Stomach (tissue), 19 donors: Measurements from ENCODE around the gene MSL2. TPM values are rescaled to one million over a fixed set of nuclear protein-coding genes. Genes with fewer than 3 reads are reported as not detected.

Experiments used
- DNase-seq, 2 donors: peaks; one replicate each; pipeline versions ENCODE4 v3.0.0 to v3.0.0-alpha.2; 2013 to 2019
- H3K27ac ChIP-seq, 5 donors: fragments of 200-600 bp in 4 of 5; sonication (generic) in 4 of 5; one replicate each; pipeline ENCODE4 v1.5.1; 2013 to 2019; ENCODE audit warnings: mild to moderate bottlenecking in 1 of 5, moderate library complexity in 1 of 5
- H3K27me3 ChIP-seq, 3 donors: fragments of 200-600 bp; sonication (generic); one replicate each; pipeline ENCODE4 v1.5.1; 2017 to 2019; ENCODE audit warnings: mixed run types in 1 of 3
- H3K36me3 ChIP-seq, 4 donors: fragments of 200-600 bp; sonication (generic); 1 replicate in 3 of 4; 2 replicates in 1 of 4; pipeline ENCODE4 v1.5.1; 2016 to 2019
- H3K4me1 ChIP-seq, 4 donors: fragments of 200-600 bp; sonication (generic); one replicate each; pipeline ENCODE4 v1.5.1; 2016 to 2019
- H3K4me3 ChIP-seq, 4 donors: fragments of 200-600 bp; sonication (generic) in 3 of 4; one replicate each; pipeline ENCODE4 v1.5.1; 2016 to 2019; ENCODE audit warnings: mild to moderate bottlenecking in 1 of 4
- H3K9me3 ChIP-seq, 4 donors: fragments of 200-600 bp; sonication (generic); one replicate each; pipeline ENCODE4 v1.5.1; 2016 to 2019
- CTCF ChIP-seq, 7 experiments: fragments of 450-650 bp in 4 of 7; fragments of 200-600 bp in 3 of 7; sonication (generic) in 3 of 7; IDR thresholded peaks; one replicate each; pipeline ENCODE4 v1.5.1; 2016 to 2019; ENCODE audit warnings: antibody characterized with exemption in 7 of 7, control low read depth in 2 of 7, mild to moderate bottlenecking in 1 of 7
- EP300 ChIP-seq: sonication (generic); formaldehyde crosslinking; IDR thresholded peaks from one replicate; pipeline ENCODE4 v1.6.1; 2017; ENCODE audit warnings: antibody characterized with exemption
- POLR2A ChIP-seq, 4 donors: fragments of 450-650 bp; IDR thresholded peaks; one replicate each; pipeline ENCODE4 v1.6.1; 2016; ENCODE audit warnings: antibody characterized with exemption in 4 of 4, control low read depth in 2 of 4, mild to moderate bottlenecking in 1 of 4, moderate library complexity in 1 of 4
- POLR2AphosphoS5 ChIP-seq, 3 donors: sonication (generic); formaldehyde crosslinking; IDR thresholded peaks; one replicate each; pipeline ENCODE4 v1.6.1; 2016; ENCODE audit warnings: antibody characterized with exemption in 3 of 3
- WGBS, 5 donors: extraction: QIAGEN DNeasy Blood & Tissue Kit in 3 of 5; methylation state at CpG; one replicate each; pipeline versions ENCODE4 v1.1.5 to v1.1.7; 2013 to 2018; 5-methylcytosine and 5-hydroxymethylcytosine counted together
- intact Hi-C: fragments of 100-400 bp; cut with DNase I; formaldehyde crosslinking; loops from one replicate; pipeline ENCODE4 v1.15.1; 2023; ENCODE audit warnings: low total_unique reads
- long read RNA-seq, 10 donors: transcript quantifications; one replicate each; lab custom pipeline, GENCODE V29; 2026
- polyA plus RNA-seq, 3 donors: library from polyadenylated mRNA; stranded (reverse); fragments of 200-250 nt; gene quantifications; one replicate each; pipeline ENCODE4 v1.2.3, GENCODE V29; 2013
- total RNA-seq, 5 donors: library from RNA; depleted of rRNA; stranded (reverse); fragments of >200 nt; gene quantifications; one replicate each; pipeline versions ENCODE4 v1.1.0 to v1.2.3, GENCODE V29; 2014 to 2016
- donor health status: healthy with polysubstance abuse.
- donor health status: Bipolar disorder and iron deficiency.
- donor health status: healthy.

MSL2 gene
- total RNA-seq (10 to 100 TPM; 12.3 to 55.4 (median 28.0) TPM), polyA plus RNA-seq (1 to 10 TPM; 3.4 to 5.2 (median 4.9) TPM)
- long read RNA-seq, donor 1, full-length matches to known transcripts, result 5 of 5 reads
- long read RNA-seq, donor 1, partial matches to known transcripts, result 0 of 5 reads
- long read RNA-seq, donor 1, other reads (novel, unspliced or antisense), result 0 of 5 reads
- long read RNA-seq, donor 2, full-length matches to known transcripts, result 7 of 32 reads
- long read RNA-seq, donor 2, partial matches to known transcripts, result 25 of 32 reads
- long read RNA-seq, donor 2, other reads (novel, unspliced or antisense), result 0 of 32 reads
- long read RNA-seq, donor 3, full-length matches to known transcripts, result 5 of 5 reads
- long read RNA-seq, donor 3, partial matches to known transcripts, result 0 of 5 reads
- long read RNA-seq, donor 3, other reads (novel, unspliced or antisense), result 0 of 5 reads
- long read RNA-seq, donor 4, result 0 reads
- long read RNA-seq, donor 5, full-length matches to known transcripts, result 3 of 3 reads
- long read RNA-seq, donor 5, partial matches to known transcripts, result 0 of 3 reads
- long read RNA-seq, donor 5, other reads (novel, unspliced or antisense), result 0 of 3 reads
- long read RNA-seq, donor 6, result 0 reads
- long read RNA-seq, donor 7, full-length matches to known transcripts, result 5 of 5 reads
- long read RNA-seq, donor 7, partial matches to known transcripts, result 0 of 5 reads
- long read RNA-seq, donor 7, other reads (novel, unspliced or antisense), result 0 of 5 reads
- long read RNA-seq, donor 8, full-length matches to known transcripts, result 3 of 3 reads
- long read RNA-seq, donor 8, partial matches to known transcripts, result 0 of 3 reads
- long read RNA-seq, donor 8, other reads (novel, unspliced or antisense), result 0 of 3 reads
- long read RNA-seq, donor 9, full-length matches to known transcripts, result 2 of 2 reads
- long read RNA-seq, donor 9, partial matches to known transcripts, result 0 of 2 reads
- long read RNA-seq, donor 9, other reads (novel, unspliced or antisense), result 0 of 2 reads
- long read RNA-seq, donor 10, result 0 reads

GRCh38 chr3:136196064-136196400 is at the start of gene MSL2:
MSL2 (minus strand) TSS chr3:136196335; CDS start chr3:136195113, 1,222 bp downstream.
- peaks cover 15 to 44% (median 33%) of the 10 kb centered on the region in 4 donors for H3K4me1 ChIP-seq
- intact Hi-C loops, result no loop called here
- 0 to 1% (median 1%) methylated on average over 33 to 37 of the region's 37 CpGs for WGBS, 5 donors

GRCh38 chr3:136245691-136246090 is 49.6 kb upstream of the MSL2 start:
- Histone ChIP-seq H3K4me3 (no peak overlapping the region), H3K4me1 (peaks cover under 1 to 6% (median 5%) of the 10 kb centered on the region in 4 donors), H3K9me3 (no peaks in the 10 kb centered on the region), H3K36me3 (no peaks in the 10 kb centered on the region), H3K27ac (no peak overlapping the region), H3K27me3 (no peaks in the 10 kb centered on the region)
- WGBS, 5 donors, result 64 to 72% (median 70%) methylated on average over 3 of the region's 3 CpGs
- DNase-seq, result no peak
- TF ChIP-seq POLR2AphosphoS5 (IDR thresholded peaks at IDR 0.05), result no peak
- no peak for TF ChIP-seq CTCF (IDR thresholded peaks at IDR 0.05)
- no peak for TF ChIP-seq EP300
- no peak for TF ChIP-seq POLR2A (IDR thresholded peaks at IDR 0.05)
- intact Hi-C loops, result no loop called here

More at GRCh38 chr3:136196064-136196400, at the start of gene MSL2:
- Histone ChIP-seq H3K27me3 (no peaks in the 10 kb centered on the region), H3K27ac (peak within 1 kb of the TSS; percentile 99 to 100 (median 100)), H3K36me3 (no peaks in the 10 kb centered on the region), H3K9me3 (no peaks in the 10 kb centered on the region), H3K4me3 (peak within 1 kb of the TSS; percentile 73 to 93 (median 84))
- TF ChIP-seq POLR2A (IDR thresholded peaks at IDR 0.05) (peak in 2 of 4 donors; percentile 12 to 70), EP300 (no peak), CTCF (IDR thresholded peaks at IDR 0.05) (no peak), POLR2AphosphoS5 (IDR thresholded peaks at IDR 0.05) (peak in 1 of 3 donors; percentile 73)
- no peak for DNase-seq

GRCh38 chr3:136239094-136239493 is 43.0 kb upstream of the MSL2 start:
- DNase-seq, result no peak
- no peak overlapping the region for H3K4me3 ChIP-seq
- H3K4me1 ChIP-seq, result peaks cover 0 to 8% (median 0%) of the 10 kb centered on the region in 4 donors
- no peaks in the 10 kb centered on the region for H3K9me3 ChIP-seq
- intact Hi-C loops, result no loop called here
- WGBS, 5 donors, result 0 to 22% (median 16%) methylated on average over 1 of the region's 1 CpG
- no peak overlapping the region for H3K27ac ChIP-seq
- no peaks in the 10 kb centered on the region for H3K27me3 ChIP-seq
- H3K36me3 ChIP-seq, result no peaks in the 10 kb centered on the region
- TF ChIP-seq EP300 (no peak), POLR2AphosphoS5 (IDR thresholded peaks at IDR 0.05) (no peak), POLR2A (IDR thresholded peaks at IDR 0.05) (no peak), CTCF (IDR thresholded peaks at IDR 0.05) (no peak)

GRCh38 chr3:136237961-136238649 is 42.0 kb upstream of the MSL2 start:
- Histone ChIP-seq H3K36me3 (no peaks in the 10 kb centered on the region), H3K4me3 (no peak overlapping the region), H3K4me1 (peaks cover 0 to 8% (median 0%) of the 10 kb centered on the region in 4 donors), H3K9me3 (no peaks in the 10 kb centered on the region), H3K27me3 (no peaks in the 10 kb centered on the region), H3K27ac (no peak overlapping the region)
- intact Hi-C loops, result no loop called here
- TF ChIP-seq POLR2A (IDR thresholded peaks at IDR 0.05) (no peak), EP300 (no peak), CTCF (IDR thresholded peaks at IDR 0.05) (no peak), POLR2AphosphoS5 (IDR thresholded peaks at IDR 0.05) (no peak)
- no peak for DNase-seq
- WGBS, 5 donors, result 77 to 97% (median 89%) methylated on average over 4 of the region's 4 CpGs
